Activated CD8-positive, alpha-beta T cell treated with anti-CD3 and anti-CD28 coated beads for 36 hours (primary cell): ENCODE results near the gene HMX1. TPM values are rescaled to one million over a fixed set of nuclear protein-coding genes. Genes with fewer than 3 reads are reported as not detected.

Source experiments
- ATAC-seq: fragments of 200-7000 bp; cut with Tn5 transposase; one replicate; pipeline ENCODE4 v1.10.0; 2021; ENCODE audit warnings: mild to moderate bottlenecking, moderate library complexity
- CTCF ChIA-PET: fragments of 350-600 bp; sonication (Branson Sonifier 250); formaldehyde crosslinking; loops from one replicate; lab custom pipeline; 2021; ENCODE audit warnings: antibody characterized with exemption; lab: Charles Lee
- POLR2A ChIA-PET: fragments of 350-600 bp; sonication (Branson Sonifier 250); formaldehyde crosslinking; loops from one replicate; lab custom pipeline; 2021; ENCODE audit warnings: antibody characterized with exemption; lab: Charles Lee
- DNase-seq: peaks from one replicate; pipeline ENCODE4 v3.0.0-alpha.2; 2020
- H3K27ac Mint-ChIP-seq: one replicate; pipeline ENCODE4 v1.8.0; 2021; ENCODE audit warnings: mild to moderate bottlenecking, mixed read lengths
- H3K27me3 Mint-ChIP-seq: one replicate; pipeline ENCODE4 v1.8.0; 2021; ENCODE audit warnings: mixed read lengths
- H3K36me3 Mint-ChIP-seq: one replicate; pipeline ENCODE4 v1.8.0; 2021; ENCODE audit warnings: low read depth, mixed read lengths
- H3K4me1 Mint-ChIP-seq: one replicate; pipeline ENCODE4 v1.8.0; 2021; ENCODE audit warnings: low read depth, mixed read lengths
- H3K4me3 Mint-ChIP-seq: one replicate; pipeline ENCODE4 v1.8.0; 2021; ENCODE audit warnings: mild to moderate bottlenecking, moderate library complexity, mixed read lengths
- H3K9me3 Mint-ChIP-seq: one replicate; pipeline ENCODE4 v1.8.0; 2021; ENCODE audit warnings: mixed read lengths
- intact Hi-C: fragments of 100-400 bp; cut with micrococcal nuclease; formaldehyde crosslinking; loops from one replicate; pipeline ENCODE4 v1.10.0; 2022
- total RNA-seq, 2 experiments: library from RNA; stranded (reverse); gene quantifications; one replicate each; pipeline ENCODE4 v1.2.3, GENCODE V29; 2021
- TF ChIP-seq, protein P1 (sequence below): fragments of 200-600 bp; IDR thresholded peaks from one replicate; pipeline ENCODE4 v1.8.0; 2022; ENCODE audit warnings: antibody characterized with exemption, mild to moderate bottlenecking

HMX1 gene
- total RNA-seq, 2 experiments from 2014 or later = not detected

DNA sequence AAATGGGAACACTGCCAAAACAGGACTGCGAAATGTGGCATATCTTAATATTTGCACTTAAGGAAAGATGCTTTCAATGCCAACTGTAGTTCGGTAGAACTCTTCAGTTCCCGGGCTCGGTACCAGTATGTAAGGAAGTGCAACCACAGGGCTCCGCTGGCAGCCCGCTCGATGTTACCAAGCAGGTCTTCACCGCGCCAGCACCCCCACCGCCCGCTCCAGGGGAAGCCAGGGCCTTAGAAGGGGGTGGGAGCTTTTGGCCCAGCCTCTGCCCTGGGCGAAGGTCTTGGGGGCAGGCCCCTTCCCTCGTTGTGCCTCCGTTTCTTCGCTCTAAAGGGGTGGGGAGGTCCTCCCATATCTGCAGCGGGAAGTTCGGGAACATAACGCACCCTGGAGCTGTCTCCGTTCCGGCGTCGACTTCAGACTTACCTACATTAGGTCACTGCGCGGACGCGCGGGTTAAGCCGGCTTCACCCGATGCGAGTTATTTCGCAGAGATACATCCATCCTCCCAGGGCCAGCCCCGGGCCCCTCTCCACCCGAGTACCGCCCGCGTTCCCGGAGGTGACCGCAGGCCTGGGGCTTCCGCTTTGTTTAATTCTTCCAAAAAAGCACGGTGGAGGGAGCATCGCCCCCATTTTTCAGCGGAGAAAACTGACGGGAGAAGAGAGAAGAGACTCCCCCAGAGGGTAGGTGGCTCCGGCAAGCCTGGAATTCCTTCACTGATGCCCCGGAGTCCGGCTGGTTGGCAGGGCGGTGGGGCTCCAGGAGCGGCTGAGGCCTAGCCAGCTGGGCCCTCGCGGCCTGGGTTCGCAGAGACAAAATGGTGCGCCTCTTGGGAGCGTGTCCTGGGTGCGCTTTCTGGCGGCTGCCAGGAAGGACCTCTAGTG is 1.0 kb upstream of the HMX1 start:
- no peak for DNase-seq
- ChIA-PET POLR2A (no interaction called here), CTCF (no interaction called here)
- Mint-ChIP-seq H3K4me3 (no peak overlapping the region), H3K27me3 (peaks cover 75% of the 10 kb centered on the region), H3K27ac (no peak overlapping the region), H3K9me3 (peaks cover 1% of the 10 kb centered on the region), H3K36me3 (no peaks in the 10 kb centered on the region), H3K4me1 (peaks cover 4% of the 10 kb centered on the region)
- intact Hi-C loops = no loop called here
- TF ChIP-seq, protein P1, sequence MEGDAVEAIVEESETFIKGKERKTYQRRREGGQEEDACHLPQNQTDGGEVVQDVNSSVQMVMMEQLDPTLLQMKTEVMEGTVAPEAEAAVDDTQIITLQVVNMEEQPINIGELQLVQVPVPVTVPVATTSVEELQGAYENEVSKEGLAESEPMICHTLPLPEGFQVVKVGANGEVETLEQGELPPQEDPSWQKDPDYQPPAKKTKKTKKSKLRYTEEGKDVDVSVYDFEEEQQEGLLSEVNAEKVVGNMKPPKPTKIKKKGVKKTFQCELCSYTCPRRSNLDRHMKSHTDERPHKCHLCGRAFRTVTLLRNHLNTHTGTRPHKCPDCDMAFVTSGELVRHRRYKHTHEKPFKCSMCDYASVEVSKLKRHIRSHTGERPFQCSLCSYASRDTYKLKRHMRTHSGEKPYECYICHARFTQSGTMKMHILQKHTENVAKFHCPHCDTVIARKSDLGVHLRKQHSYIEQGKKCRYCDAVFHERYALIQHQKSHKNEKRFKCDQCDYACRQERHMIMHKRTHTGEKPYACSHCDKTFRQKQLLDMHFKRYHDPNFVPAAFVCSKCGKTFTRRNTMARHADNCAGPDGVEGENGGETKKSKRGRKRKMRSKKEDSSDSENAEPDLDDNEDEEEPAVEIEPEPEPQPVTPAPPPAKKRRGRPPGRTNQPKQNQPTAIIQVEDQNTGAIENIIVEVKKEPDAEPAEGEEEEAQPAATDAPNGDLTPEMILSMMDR = no peak
- no peak for ATAC-seq

DNA sequence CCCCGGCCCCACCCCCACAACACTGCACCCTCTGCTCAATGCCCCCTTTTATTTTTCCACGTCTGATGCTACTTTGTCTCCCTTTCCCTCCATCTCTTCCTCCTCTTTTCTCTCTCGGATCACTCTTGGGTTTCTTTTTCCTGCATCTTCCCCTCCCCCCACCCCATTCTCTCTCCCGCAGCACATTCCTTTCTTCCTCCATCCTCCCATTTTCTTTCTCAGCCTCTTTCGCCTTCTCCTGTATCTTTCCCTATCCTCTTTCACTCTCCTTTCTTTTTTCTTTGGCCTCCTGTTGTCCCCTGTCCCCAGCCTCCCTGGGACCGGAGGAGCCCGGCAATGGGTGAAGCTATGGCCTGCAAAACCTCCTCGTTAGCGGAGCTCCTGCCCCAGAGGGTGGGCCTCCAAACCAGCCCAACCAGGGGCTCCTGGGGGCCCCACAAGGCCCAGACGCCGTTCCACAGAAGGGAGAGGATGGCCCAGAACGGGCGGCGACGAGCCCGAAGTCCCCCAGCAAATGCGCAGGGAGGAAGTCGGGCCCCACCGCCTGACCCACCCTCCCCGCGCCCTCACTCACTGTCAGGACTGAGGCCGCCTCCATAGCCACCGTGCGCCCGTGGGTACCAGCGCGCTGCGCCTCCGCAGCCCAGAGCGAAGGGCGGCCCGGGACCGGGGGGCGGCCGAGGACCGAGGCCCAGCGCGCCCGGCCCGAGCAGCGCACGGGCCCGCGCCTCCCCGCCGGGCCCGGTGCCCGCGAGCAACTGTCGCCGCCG is 807 bp downstream of the HMX1 start:
- DNase-seq (no peak), ATAC-seq (no peak)
- Mint-ChIP-seq H3K9me3 (peaks cover 1% of the 10 kb centered on the region), H3K4me1 (peaks cover 4% of the 10 kb centered on the region), H3K36me3 (no peaks in the 10 kb centered on the region), H3K27ac (no peak overlapping the region), H3K4me3 (no peak overlapping the region), H3K27me3 (peaks cover 74% of the 10 kb centered on the region)
- ChIA-PET POLR2A (no interaction called here), CTCF (no interaction called here)
- intact Hi-C loops = no loop called here
- TF ChIP-seq, protein P1 = no peak

DNA sequence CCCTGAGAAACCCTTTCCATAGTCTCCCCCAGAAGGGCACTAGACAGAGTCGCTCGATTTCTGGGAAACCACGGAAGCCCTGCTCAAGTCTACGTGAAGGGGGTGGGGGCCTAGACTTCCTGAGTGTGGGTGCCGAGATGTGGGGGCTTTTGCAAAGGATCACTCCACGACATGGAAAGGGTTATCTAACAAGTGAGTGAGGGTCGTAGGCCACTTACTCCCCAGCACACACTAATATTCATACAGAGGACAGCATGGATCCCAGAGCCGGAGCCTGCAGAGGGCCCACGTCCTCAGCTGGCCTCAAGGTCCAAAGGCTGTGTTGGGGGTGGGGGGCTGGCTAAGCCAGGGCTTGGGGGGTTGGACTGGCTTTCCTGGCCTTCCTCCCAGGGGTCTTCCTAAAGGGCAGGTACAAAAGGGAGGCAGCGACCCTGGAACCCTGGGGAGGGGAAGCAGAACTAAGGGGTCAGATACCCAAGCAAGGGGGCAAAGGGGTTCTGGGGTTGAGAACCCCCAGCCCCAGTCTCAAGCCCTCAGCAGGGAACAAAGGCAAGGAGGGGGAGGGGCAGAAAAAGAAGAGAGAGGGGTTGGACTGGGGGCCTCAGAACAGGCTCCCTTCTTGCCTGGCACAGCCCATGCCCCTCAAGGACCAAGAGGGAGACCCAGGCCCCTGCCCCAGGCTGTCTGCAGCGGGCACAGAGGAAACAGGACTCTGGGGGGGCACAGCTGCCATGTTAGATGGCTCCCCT is 1.6 kb downstream of the HMX1 start:
- CTCF ChIA-PET = no interaction called here
- Mint-ChIP-seq H3K9me3 (no peaks in the 10 kb centered on the region), H3K4me3 (no peak overlapping the region), H3K36me3 (no peaks in the 10 kb centered on the region), H3K4me1 (peaks cover 2% of the 10 kb centered on the region), H3K27me3 (peaks cover 72% of the 10 kb centered on the region), H3K27ac (no peak overlapping the region)
- intact Hi-C loops = no loop called here
- POLR2A ChIA-PET = no interaction called here
- DNase-seq (no peak), ATAC-seq (no peak)
- TF ChIP-seq, protein P1 = no peak

DNA sequence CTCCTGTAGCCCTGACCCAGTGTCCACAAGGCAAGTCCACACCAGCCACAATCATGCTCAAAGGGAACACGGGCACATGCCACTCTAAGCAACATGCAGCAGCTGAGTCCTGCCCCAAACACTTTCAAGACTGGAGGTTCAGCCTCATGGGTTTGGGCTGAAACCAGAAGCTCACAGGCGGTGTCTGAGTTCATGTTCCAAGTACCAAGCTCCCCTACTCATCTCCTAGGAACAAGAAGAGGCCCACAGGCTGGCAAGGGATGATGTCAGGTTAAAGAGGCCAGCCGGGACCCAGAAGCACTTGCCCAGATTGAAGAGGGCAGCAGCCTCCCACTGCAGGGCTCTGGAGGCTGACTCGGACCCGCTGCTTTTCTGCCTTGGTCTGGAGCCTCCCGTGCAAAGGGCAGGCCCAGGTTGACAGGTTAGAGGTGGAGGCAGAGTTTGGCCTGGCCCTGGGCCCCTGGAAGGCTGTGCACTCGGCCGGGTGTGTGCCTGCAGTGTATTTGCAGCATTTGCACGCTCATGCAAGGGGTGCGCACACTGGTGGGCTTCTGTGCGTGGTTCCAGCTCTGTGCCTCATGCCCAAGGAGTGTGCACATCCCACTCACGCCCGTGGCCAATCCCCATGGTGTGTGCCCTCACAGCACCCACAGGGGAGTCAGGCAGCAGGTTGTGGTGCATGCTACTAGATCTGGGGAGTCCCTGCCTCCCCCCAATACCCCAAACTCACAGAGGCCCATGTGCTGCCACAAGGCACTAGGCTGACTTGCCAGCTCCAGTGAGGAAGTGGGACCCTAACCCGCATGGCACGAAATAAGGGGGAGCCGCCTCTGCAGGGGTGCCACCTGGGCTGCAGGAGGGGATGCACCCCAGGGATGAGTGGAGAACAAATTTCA is 2.4 kb downstream of the HMX1 start:
- ATAC-seq = no peak
- Mint-ChIP-seq H3K27ac (no peak overlapping the region), H3K4me1 (peaks cover 2% of the 10 kb centered on the region), H3K9me3 (no peaks in the 10 kb centered on the region), H3K36me3 (no peaks in the 10 kb centered on the region), H3K27me3 (peaks cover 72% of the 10 kb centered on the region), H3K4me3 (no peak overlapping the region)
- no peak for DNase-seq
- ChIA-PET CTCF (no interaction called here), POLR2A (no interaction called here)
- intact Hi-C loops = no loop called here
- TF ChIP-seq, protein P1 = no peak
